ENCODE measurements around the gene FCN1.

FCN1 gene

DNA sequence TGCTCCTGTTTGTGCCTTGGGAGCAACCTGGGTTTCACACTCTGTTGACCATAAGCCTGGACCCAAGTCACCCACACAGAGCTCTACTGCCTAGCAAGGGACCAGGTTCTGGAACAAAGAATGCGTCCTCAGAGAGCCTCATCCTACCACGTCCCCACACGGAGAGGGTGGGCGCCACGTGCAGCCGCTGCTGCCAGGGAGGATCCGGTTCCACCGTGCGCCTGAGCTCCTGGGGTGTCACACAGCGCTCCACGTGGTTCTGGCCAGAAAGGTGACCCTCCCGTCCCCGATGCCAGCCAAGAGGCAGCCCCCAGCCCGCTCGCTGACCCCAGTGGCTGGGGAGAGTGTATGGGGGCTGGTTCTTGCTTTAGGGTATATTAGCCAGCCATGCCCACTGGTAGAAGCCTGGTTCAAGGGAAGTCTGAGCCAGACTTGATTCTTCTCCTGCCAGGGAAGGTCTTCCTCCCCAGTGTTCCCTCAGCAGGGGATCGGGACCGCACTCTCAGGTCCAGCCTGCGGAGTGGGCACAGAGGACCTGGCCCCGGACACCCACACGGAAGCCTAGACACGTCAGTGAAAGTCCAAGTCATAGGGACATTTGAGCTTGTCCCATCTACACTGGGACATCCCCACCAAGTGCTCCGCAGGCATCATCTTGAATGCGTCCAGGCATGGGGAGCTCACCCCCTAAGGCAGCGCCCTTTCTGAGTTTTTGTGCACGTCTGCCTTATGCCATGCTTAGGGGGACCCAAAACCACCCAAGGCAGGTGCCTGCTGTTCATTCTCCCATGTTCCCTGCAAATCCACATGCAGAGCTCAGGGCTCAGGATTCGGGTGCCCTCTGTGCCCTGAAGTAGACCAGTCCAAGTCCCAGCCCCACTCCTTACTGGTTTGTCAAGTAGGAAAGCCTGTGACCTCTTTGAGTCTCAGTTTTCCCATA, 2.4 kb downstream of the FCN1 start:
- no peak for DNase-seq (ENCODE audit: low read depth in 4 of 4, low spot score in 1 of 4)

DNA sequence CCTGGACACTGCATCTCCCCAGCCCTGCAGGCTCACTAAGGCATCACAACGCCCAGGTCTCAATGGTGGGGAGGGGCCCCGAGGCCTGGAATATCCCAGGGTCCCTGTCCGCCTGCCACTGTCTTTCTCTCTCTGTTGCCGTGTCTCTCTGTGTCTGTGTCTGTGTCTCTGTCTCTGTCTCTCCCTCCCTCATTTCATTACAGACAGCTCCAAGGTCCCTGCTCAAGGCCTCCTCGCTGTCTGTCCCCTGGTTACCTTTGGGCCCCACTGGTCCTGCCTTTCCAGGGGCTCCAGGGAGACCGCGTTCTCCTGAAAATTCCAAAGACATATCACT, 3.2 kb downstream of the FCN1 start:
- DNase-seq (ENCODE audit: low read depth in 4 of 4, low spot score in 1 of 4) = no peak

DNA sequence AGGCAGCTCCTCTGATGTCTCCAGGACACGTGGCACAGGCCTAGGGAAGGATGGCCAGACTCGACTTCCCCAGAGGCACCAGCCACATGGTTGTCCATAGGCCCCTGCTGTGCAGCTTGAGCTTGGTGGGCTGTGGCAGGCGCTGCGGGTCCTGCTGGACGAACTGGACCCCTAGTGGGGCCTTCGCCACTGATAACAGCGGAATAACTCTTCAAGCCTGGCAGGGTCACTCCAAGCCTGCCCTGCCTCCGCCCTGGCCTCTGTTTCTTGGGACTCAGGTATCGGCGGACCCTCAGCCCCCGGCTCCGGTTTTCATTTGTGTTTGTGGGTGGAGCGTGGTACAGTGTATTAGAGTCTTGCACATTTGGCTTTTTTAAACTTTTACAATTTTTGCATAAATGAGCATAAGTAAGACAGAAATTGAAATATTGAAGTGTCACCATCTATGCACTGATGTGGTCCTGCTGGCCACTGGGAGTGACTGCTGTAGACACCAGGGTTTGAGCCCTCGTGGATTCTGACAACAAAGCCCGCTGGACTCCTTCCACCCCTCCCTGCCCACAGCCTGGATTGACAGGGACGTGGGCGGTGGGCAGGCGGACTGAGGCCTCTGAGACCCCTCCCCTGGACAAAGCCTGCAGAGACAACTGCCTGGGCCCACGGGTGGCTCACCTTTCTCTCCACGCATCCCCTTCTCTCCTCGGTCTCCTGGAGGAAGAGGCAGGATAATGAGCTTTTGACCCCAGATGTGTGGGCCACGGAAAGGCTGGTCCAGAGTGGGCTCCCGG, 3.8 kb downstream of the FCN1 start:
- no peak for DNase-seq (ENCODE audit: low read depth in 4 of 4, low spot score in 1 of 4)

DNA sequence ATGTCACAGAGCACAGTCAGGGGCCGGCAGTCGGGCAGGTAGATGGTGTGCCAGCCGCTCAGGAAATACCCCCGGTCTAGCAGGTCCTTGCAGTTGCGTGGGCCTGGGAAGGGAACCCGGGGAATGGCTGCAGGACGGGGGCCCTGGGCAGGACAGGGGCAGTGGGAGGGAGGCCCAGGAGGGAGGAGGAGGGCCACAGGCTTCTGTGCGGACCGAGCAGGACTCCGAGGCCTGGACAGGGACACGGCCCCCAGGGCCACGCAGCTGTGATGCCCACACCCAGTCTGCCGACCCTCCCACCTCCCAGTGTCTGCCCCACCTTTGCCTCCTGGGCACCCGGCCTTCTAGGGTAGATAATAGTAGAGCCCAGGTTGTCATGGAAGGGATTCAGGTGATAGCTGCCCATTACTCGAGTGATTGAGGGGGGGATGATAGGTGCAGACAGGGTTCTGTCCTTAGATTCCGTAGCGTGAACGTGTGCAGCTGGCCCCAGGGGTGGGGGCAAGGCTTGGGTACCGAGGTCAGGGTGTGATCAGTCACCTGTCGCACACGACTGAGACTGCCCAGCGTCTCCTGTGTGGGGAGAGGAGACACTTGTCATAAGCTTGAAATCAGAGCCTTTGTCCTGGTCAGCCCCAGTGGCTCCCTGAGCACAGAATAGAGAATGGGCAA, 4.5 kb downstream of the FCN1 start:
- no peak for DNase-seq (ENCODE audit: low read depth in 4 of 4, low spot score in 1 of 4)

DNA sequence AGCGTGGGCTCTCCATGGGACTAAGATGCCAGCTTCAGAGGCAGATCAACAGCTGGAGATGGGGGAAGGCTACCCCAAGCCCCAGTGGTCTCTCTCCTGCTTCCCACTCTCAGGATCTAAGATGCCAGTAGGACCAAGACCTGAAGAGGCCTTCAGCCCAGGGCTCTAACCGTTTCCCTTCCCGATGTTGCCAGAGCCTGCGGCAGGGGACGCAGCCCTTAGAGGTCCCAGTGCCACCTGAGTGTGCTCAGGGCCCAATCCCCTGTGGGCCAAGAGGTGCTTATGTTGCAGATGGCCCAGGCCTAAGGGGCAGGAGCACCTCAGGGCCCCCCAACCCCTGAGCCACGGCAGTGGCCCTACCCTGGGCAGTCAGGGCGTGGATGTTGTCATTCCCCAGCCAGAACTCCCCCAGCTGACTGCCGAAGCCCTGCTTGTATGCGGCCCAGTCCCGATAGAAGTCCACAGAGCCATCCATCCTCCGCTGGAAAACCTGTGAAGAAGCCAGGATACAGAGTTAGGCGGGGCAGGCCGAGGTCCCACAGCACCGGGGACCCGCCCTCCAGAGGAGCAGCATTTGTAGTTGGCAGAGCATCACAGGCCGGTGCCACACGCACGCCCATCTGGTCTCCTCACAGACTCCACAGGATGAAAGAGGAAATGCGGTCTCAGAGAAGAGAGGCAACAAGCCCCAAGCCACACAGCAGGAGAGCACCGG, 5.4 kb downstream of the FCN1 start:
- DNase-seq (ENCODE audit: low read depth in 4 of 4, low spot score in 1 of 4) = no peak

DNA sequence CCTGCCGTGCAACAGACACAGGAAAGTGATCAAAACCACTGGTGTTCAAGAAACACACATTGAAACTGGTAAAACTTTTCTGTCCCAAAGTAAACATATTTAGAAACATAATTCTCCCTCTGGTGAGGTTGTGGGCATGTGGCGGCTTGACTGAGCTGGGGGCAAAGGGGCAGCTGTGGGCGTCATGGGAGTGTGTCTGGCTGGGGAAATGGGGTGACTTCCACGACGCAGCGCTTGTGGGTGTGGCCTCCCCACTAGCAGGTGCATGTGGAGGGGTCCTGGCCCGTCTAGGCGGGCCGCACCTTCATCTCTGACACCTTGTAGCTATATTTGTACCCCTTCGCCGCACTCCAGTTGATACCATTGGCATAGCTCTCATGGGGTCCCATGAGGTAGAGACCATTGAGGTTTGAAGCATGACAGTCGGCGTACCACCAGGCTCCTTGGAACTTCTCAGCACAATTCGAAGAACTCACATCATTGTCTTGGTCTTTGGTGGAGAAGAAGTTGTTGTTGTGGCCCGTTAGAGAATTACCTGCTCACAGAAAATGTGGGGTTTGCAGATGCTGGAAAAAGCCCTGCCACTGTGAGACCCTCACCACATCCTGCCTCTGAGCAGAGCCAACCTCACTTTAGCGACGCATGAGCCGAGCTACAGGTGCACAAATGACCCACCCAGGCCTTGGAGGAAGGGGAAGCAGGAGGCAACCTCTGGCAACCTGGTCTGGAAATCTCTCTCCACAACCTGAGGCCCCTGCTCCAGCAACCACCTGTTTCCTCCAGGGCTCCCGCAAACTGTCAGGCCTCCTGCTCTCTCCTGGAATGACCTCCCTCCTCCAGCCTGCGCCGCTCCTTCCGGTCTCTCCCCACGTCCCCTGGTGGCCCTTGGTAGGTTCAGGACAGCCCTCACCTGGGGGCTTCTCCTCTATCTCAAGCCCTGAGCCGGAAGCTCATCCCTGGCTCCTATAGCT, 7.9 kb downstream of the FCN1 start:
- DNase-seq (ENCODE audit: low read depth in 4 of 4, low spot score in 1 of 4) = no peak

DNA sequence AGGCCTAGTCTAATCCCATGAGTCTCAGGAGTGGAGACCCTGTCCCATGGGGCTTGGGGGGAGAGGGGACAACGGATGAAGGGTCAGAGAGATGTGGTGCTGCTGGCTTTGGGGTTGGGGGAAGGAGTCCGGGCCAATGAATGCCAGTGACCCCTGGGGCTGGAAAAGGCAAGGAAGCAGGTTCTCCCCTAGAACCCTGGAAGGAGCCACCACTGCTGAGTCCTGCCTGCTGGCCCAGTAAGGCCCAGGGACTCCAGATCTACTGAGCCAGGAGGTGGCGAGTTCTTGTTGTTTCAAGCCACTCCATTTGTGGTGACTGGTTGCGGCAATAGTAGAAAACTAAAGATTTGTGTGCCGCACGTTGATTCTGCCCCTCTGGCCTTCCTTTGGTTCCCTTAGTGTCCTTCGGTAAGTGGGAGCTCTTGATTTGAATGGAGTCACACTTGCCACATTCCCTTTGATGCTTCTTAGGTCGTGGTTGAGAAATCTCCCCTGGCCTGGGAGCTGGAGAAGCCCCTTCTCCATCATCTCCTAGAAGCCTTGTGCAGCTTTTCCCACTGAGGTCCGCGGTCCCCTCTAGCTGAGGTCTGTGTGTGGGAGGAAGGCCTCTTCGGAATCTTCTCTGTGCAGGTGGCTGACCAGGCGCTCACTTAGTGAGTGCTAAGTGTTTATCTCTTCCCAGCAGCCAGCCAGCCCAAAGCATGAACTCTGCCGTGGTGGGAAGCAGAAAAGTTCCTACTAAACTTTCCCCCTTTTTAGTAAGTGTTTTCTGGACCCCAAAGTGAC, 9.0 kb downstream of the FCN1 start:
- no peak for DNase-seq (ENCODE audit: low read depth in 4 of 4, low spot score in 1 of 4)

DNA sequence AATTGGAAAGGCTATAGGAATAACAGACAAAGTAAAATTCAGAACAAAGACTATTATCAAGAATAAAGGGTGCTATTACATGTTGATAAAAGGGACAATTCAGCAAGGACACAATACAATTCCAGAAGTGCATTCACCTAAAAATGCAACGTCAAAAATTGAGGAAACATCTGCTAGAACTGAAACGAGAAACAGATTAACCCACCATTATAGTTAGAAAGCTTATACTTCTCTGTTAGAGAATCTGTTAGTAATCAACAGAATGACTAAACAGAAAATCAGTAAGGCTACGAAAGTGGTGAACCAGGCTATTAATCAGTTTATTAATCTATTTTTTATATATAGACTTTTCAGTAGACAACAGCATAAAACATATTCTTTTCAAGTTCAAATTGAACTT, 14.8 kb downstream of the FCN1 start:
- DNase-seq (ENCODE audit: low read depth in 4 of 4, low spot score in 1 of 4) = no peak

DNA sequence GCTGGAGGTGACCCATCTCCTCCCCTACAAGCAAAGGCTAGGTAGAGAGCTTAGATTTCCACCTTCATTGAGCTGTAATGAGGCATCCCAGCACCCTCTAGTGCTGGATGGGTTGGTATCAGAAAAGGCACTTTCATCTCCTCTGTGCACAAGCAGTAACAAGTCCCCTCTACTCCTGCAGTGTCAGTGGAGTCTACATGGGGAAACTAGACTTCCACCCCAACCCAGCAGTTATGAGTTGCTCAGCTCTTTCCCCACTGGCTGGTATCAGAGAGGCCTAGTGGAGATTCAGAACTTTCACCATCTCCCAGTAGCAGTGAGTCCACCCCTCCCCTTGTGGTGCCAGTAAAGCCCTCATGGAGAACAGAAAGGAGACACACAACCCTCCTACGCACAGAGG, 17.9 kb downstream of the FCN1 start:
- DNase-seq (ENCODE audit: low read depth in 4 of 4, low spot score in 1 of 4) = no peak

DNA sequence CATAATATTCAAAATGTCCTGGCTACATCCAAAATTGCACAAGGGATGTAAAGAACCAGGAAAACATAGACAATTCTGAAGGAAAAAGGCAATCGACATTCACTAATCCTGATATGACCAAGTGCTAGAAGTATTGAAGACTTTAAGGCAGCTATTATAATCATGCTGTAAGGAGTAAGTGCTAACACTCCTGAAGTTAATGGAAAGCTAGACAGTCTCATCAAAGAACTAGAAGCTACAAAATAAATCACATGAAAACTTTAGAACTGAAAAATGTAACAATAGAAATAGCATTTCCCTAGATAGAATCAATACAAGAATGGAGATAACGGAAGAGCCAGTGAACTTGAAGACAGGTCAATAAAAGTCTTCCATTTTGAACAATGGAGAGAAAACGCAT, 18.5 kb downstream of the FCN1 start:
- no peak for DNase-seq (ENCODE audit: low read depth in 4 of 4, low spot score in 1 of 4)

DNA sequence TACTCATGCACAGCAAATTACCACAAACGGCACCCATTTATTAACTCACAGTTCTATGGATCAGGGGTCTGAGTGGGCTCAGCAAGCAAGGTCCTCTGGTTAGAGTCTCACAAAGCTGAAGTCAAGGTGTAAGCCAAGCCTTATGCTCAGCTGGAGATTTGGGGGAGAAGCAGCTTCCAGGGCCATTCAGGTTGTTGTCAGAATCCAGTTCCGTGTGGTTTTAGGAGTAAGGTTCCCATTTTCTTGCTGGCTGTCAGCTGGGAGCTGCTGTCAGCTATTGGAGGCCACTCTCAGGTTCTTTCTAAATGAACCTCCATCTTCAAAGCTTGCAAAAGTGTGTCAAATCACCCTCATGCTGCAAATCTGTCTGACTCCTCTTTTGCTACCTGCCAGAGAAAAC, 19.4 kb downstream of the FCN1 start:
- no peak for DNase-seq (ENCODE audit: low read depth in 4 of 4, low spot score in 1 of 4)

DNA sequence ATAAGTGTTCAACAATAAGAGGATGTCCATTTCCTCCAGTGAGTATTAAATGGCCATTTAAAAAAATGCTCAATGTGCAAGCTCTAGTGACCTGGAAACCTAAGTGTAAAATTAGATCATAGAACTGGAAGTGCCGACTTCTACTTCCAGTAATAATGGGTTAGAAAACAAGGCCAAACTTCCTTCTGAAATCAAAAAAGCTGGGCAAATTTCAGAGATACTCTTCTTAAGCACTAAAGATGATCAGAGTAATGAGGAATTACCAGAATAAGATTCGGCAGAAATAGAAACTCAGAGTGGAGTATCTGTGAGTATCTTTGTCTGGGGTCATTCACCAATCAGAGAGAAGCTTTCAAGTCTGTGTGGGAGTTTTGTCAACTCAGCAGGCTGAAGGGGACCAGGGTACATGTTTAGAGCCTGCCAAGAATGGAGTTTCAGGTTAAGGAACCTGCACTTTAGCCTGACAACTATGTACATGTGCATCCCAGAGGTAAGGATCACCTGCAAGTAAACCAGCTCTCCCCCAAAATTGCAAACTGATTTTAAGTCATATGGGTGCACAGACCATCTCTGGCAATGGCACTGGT, 20.0 kb downstream of the FCN1 start:
- no peak for DNase-seq (ENCODE audit: low read depth in 4 of 4, low spot score in 1 of 4)

DNA sequence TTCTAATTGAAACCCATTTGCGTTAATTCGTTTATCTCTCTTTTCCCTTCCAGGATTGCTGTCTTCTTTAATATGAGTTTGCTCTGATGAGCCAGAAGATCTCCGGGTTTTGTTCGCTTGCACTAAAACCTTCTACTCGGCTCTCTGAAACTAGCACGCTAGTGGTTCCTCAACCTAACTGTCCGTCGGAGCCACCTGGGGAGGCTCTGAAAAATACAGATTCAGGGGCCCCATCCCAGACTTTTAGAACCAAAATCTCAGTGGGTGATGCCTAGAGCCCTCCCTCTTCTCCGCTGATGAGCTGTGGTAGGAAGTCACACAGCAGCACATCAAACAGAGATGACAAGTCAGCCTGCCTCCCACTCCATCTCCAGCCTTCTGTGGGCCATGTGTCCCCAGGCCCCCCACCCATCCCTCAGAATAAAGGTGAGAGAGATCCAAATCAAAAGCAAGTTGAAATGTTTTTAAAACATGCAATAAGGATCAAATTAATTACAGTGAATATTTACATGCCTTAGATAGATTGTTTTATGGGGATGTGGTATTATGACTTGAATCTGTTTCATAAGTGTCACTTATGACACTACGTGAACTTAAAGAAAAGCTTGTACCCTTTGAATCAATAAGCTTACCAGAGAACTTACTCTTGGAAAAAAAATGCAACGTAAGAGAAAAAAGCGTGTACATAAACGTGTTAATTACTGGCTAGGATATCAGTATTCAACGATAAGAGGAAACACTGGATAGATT, 20.7 kb downstream of the FCN1 start:
- DNase-seq (ENCODE audit: low read depth in 4 of 4, low spot score in 1 of 4) = no peak

DNA sequence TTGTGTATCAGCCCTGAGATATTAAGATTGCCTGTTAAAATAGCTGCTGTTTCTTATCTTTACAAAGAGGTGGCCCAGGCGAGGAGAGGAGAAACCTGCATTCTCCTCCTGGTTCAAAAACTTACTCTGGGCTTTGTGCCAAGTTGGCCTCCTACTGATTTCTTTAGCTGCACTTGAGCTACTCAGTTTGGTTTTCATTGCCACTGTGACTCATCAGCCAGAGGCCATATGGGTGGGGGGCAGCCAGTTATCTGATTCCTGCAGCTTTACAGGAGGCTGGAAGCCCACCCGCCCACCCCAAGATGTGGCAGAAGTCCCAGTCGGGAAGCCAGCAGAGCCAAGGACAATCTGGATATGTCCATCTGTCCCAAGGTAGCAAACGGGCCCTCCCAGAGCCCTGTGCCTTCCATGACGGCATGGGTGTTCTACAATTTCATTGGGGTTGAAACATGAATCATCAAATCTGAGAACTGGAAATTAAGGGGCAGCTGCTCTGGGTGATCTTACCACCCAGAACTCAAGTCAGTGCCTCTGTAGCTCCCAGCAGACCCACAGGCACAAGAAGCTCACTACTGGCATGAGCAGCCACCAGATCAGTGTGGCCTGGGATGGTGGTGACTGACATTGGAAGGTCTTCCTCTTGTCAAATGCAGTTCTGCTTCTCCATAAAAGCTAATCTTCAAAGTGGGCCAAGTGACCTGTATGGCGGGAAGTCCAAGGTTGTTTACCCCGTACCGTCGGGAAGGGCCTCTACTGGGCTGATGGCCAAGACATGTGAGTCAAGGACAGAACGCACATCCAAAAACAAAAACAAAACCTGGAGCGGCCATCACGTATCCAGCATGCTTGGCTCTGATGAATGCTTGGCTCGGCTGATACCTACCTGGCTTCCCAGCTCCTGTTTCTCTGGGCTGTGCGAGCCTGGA, 21.5 kb downstream of the FCN1 start:
- DNase-seq (ENCODE audit: low read depth in 4 of 4, low spot score in 1 of 4) = no peak

DNA sequence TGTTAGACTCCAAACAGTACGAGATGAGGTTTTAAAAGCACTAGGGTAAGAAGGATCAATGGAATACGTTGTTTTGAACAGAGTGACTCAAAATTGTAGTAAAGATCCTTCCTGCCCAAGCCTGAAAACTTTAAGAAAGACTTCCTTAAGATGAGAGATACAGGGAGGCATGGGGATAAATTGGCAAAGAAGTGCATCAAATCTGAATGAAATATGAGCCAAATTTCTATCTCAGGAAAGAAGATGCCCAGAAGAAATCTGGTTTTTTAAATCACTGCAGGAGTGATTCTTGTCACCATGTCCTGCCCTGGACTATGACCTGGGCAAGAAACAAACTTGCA, 22.2 kb downstream of the FCN1 start:
- no peak for DNase-seq (ENCODE audit: low read depth in 4 of 4, low spot score in 1 of 4)

DNA sequence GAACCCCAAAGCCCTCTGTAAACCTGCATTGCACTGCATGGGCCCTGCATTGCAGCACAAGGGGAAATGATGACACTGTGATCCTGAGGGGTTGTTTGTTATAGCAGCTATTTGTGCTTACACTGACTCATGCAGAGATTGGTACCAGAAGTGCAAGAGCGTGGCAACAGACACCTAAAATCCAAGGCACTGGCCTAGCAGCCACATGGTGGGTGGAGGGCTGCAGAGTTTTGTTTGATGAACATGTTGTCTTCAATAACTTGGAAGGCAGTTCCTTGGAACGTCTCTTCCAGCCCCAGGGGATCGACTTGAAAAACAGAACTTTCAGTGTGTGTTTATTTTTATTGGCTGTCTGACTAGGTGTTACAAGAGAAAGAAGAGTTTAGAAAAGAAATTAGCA, 22.6 kb downstream of the FCN1 start:
- DNase-seq (ENCODE audit: low read depth in 4 of 4, low spot score in 1 of 4) = no peak

DNA sequence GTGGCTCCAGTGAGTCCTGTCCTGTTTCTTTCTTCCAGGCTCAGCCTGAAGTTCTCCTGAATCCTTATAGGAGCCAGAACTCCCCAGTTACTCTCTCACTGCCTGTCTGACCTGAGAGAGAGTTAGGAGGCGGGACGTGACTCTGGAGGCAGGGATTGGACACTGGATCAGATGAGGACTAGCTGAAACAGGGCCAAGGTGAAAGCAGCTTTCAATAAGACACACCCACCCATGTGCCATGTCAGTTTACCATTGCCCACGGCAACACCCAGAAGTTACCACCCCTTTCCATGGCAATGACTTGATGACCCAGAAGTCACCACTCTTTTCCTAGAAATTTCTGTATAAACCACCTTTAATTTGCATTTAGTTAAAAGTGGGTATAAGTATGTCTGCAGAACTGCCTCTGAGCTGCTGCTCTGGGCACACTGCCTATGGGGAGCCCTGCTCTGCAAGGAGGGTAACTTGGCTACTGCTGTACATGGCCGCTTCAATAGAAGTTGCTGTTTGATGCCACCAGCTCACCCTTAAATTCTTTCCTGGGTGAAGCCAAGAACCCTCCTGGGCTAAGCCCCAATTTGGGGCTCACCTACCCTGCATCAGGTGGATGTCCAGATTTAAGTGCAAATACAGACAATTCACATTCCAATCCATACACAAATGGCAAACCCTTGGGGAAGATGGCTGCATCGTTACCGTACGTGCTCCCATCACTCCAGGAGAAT, 23.4 kb downstream of the FCN1 start:
- DNase-seq (ENCODE audit: low read depth in 4 of 4, low spot score in 1 of 4) = no peak

Data from stimulated activated CD4-positive, alpha-beta T cell treated with anti-CD3 and anti-CD28 coated beads, Interleukin-1b, Interleukin-23, amount 100 ng/mL, for 24 hours (primary cell).